Liver (tissue), 9 donors: ENCODE measurements around the gene NPRL2. TPM values are rescaled to one million over a fixed set of nuclear protein-coding genes. Genes with fewer than 3 reads are reported as not detected.
A peak's percentile ranks its signal among the peaks of the same experiment; 100 is the strongest.

Source experiments
- DNase-seq: peaks from one replicate; pipeline ENCODE4 v3.0.0-alpha.2; 2017; ENCODE audit warnings: low spot score
- H3K27ac ChIP-seq, 2 donors: one replicate each; pipeline ENCODE4 v1.7.0; 2013; ENCODE audit warnings: inconsistent platforms in 2 of 2, low read length in 2 of 2, control low read depth in 1 of 2, low read depth in 1 of 2, mild to moderate bottlenecking in 1 of 2
- H3K27me3 ChIP-seq, 4 donors: one replicate each; pipeline versions ENCODE4 v1.6.1 to v1.7.0; 2013; ENCODE audit warnings: low read length in 3 of 4, inconsistent platforms in 1 of 4, mild to moderate bottlenecking in 1 of 4, moderate library complexity in 1 of 4; ENCODE audit not compliant: control insufficient read depth in 4 of 4, insufficient read depth in 4 of 4
- H3K36me3 ChIP-seq, 4 donors: one replicate each; pipeline versions ENCODE4 v1.6.1 to v1.7.0; 2013; ENCODE audit warnings: low read length in 3 of 4, mild to moderate bottlenecking in 3 of 4, low read depth in 1 of 4, moderate library complexity in 1 of 4; ENCODE audit not compliant: control insufficient read depth in 4 of 4, insufficient read depth in 3 of 4
- H3K4me1 ChIP-seq, 4 donors: one replicate each; pipeline versions ENCODE4 v1.6.1 to v1.7.0; 2013; ENCODE audit warnings: low read length in 3 of 4, mild to moderate bottlenecking in 3 of 4, moderate library complexity in 1 of 4; ENCODE audit not compliant: control insufficient read depth in 4 of 4, insufficient read depth in 4 of 4
- H3K4me3 ChIP-seq, 3 donors: one replicate each; pipeline versions ENCODE4 v1.6.1 to v1.7.0; 2013; ENCODE audit warnings: low read length in 3 of 3, control low read depth in 1 of 3, low read depth in 1 of 3, mild to moderate bottlenecking in 1 of 3
- H3K9ac ChIP-seq, 2 donors: one replicate each; pipeline ENCODE4 v1.7.0; 2013; ENCODE audit warnings: low read length in 2 of 2, mild to moderate bottlenecking in 2 of 2, moderate library complexity in 2 of 2, control low read depth in 1 of 2, low read depth in 1 of 2
- H3K9me3 ChIP-seq, 4 donors: one replicate each; pipeline versions ENCODE4 v1.6.1 to v1.7.0; 2013; ENCODE audit warnings: low read length in 3 of 4; ENCODE audit not compliant: control insufficient read depth in 4 of 4
- ATF3 ChIP-seq: IDR thresholded peaks from 2 replicates; pipeline ENCODE4 v1.6.1; 2016; ENCODE audit warnings: antibody characterized with exemption
- CTCF ChIP-seq: fragments of 150-350 bp; IDR thresholded peaks from 2 replicates; pipeline ENCODE4 v1.5.1; 2017; ENCODE audit warnings: improper control_type of control experiment, low read depth, low read length; ENCODE audit not compliant: missing input control
- FOXA1 ChIP-seq: IDR thresholded peaks from 2 replicates; pipeline ENCODE4 v1.6.1; 2016; ENCODE audit warnings: antibody characterized with exemption
- FOXA2 ChIP-seq: IDR thresholded peaks from 2 replicates; pipeline ENCODE4 v1.6.1; 2016; ENCODE audit warnings: antibody characterized with exemption
- GABPA ChIP-seq, 2 donors: IDR thresholded peaks in 1 of 2; conservative IDR thresholded peaks in 1 of 2; 2 replicates each; pipeline ENCODE4 v1.6.1; 2016; ENCODE audit warnings: antibody characterized with exemption in 2 of 2, mild to moderate bottlenecking in 1 of 2, moderate library complexity in 1 of 2
- HNF4A ChIP-seq, 2 donors: conservative IDR thresholded peaks; 2 replicates each; pipeline ENCODE4 v1.6.1; 2016; ENCODE audit warnings: antibody characterized with exemption in 2 of 2, mild to moderate bottlenecking in 2 of 2
- HNF4G ChIP-seq: IDR thresholded peaks from 2 replicates; pipeline ENCODE4 v1.6.1; 2016; ENCODE audit warnings: antibody characterized with exemption
- NR2F2 ChIP-seq: IDR thresholded peaks from 2 replicates; pipeline ENCODE4 v1.6.1; 2016; ENCODE audit warnings: antibody characterized with exemption
- SP1 ChIP-seq: IDR thresholded peaks from 2 replicates; pipeline ENCODE4 v1.6.1; 2018; ENCODE audit warnings: antibody characterized with exemption, mild to moderate bottlenecking
- TAF1 ChIP-seq: conservative IDR thresholded peaks from 2 replicates; pipeline ENCODE4 v1.6.1; 2016; ENCODE audit warnings: antibody characterized with exemption, mild to moderate bottlenecking
- YY1 ChIP-seq: IDR thresholded peaks from 2 replicates; pipeline ENCODE4 v1.6.1; 2016; ENCODE audit warnings: antibody characterized with exemption, mild to moderate bottlenecking
- WGBS: extraction: QIAGEN DNeasy Blood & Tissue Kit; methylation state at CpG from one replicate; pipeline ENCODE4 v1.1.7; 2013; 5-methylcytosine and 5-hydroxymethylcytosine counted together
- polyA plus RNA-seq, 2 donors: library from polyadenylated mRNA; stranded (reverse) in 1 of 2; unstranded in 1 of 2; fragments of 200-250 nt in 1 of 2; fragments of >200 nt in 1 of 2; fragmentation: Nextera tagmentation in 1 of 2; extraction: Ambion mirVana in 1 of 2; gene quantifications; one replicate each; pipeline versions ENCODE4 v1.2.1 to v1.2.3, GENCODE V29; 2013 to 2015
- total RNA-seq, 2 donors: library from RNA; depleted of rRNA; stranded (reverse); fragments of >200 nt; gene quantifications; one replicate each; pipeline ENCODE4 v1.2.3, GENCODE V29; 2014
- TF ChIP-seq, protein P1 (sequence below): IDR thresholded peaks from 2 replicates; pipeline ENCODE4 v1.6.1; 2016; ENCODE audit warnings: antibody characterized with exemption
- donor health status: healthy.
- donor health status: healthy.
- donor health status: healthy.
- donor health status: healthy.
- donor health status: healthy.

NPRL2 gene
- total and polyA plus RNA-seq, 4 donors = 11.3 to 17.3 (median 14.0) TPM

DNA sequence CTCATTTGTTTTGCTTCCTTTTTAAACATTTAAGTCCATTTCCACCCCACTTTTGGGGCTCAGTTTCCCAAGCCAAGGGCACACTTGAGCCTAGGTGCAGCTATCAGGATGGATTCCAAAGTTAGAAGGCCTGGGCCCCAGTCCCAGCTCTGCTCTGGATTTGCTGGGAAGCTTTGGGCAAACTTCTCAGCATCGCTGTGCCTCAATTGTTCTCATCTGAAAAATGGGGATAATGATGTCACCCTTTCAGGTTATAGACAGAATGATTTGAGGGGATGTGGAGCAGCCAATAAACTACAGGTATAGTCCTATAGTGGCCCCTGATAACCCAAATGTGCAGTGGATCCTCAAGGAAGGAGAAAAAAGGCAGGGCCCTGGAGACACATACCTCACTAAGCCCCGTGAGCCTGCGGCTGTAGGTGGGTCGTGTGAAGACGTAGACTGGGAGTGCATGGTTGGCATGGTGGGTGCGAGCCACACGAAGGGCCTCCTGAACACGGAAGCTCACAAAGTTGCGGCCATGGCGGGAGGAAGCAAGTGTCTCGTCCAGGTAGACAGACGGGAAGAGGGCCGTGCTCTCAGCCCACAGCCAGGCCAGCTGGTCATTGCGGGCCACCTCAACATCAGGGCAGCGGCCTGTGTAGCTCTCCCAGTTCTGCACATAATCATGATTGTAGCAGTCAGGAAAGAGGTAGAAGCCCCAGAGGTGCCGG, 31.2 kb downstream of the NPRL2 start:
- TF ChIP-seq HNF4A (conservative IDR thresholded peaks at IDR 0.05) (no peak), ATF3 (no peak), YY1 (no peak), FOXA1 (no peak), TAF1 (no peak), CTCF (no peak), GABPA (IDR thresholded peaks at IDR 0.05 in 1 of 2, conservative IDR thresholded peaks at IDR 0.05 in 1 of 2) (no peak), NR2F2 (no peak)
- TF ChIP-seq, protein P1, sequence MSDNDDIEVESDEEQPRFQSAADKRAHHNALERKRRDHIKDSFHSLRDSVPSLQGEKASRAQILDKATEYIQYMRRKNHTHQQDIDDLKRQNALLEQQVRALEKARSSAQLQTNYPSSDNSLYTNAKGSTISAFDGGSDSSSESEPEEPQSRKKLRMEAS = no peak
- Histone ChIP-seq H3K9ac (no peak overlapping the region), H3K4me1 (peaks cover 15 to 55% (median 47%) of the 10 kb centered on the region in 4 donors), H3K4me3 (peak overlapping the region in 1 of 3 donors; percentile 96), H3K27ac (no peak overlapping the region), H3K36me3 (peaks cover 0 to 10% (median 2%) of the 10 kb centered on the region in 4 donors), H3K9me3 (no peaks in the 10 kb centered on the region), H3K27me3 (no peaks in the 10 kb centered on the region)
- WGBS = 87% methylated on average over 16 of the region's 16 CpGs
- DNase-seq = no peak

- WGBS = 83% methylated on average over 10 of the region's 10 CpGs
- H3K9ac ChIP-seq = no peak overlapping the region
- DNase-seq = no peak
- no peak overlapping the region for H3K4me3 ChIP-seq
- no peak overlapping the region for H3K27ac ChIP-seq
- TF ChIP-seq FOXA2 = no peak
- H3K36me3 ChIP-seq = peaks cover 0 to 10% (median 2%) of the 10 kb centered on the region in 4 donors
- peaks cover 15 to 48% (median 40%) of the 10 kb centered on the region in 4 donors for H3K4me1 ChIP-seq
- H3K27me3 ChIP-seq = no peaks in the 10 kb centered on the region
- no peaks in the 10 kb centered on the region for H3K9me3 ChIP-seq
Observed at GRCh38 chr3:50318615-50319014, 32.0 kb downstream of the NPRL2 start.

GRCh38 chr3:50318163-50318562, 32.4 kb downstream of the NPRL2 start:
- Histone ChIP-seq H3K9me3 (no peaks in the 10 kb centered on the region), H3K27ac (no peak overlapping the region), H3K9ac (no peak overlapping the region), H3K4me3 (no peak overlapping the region), H3K36me3 (peaks cover 0 to 10% (median 2%) of the 10 kb centered on the region in 4 donors), H3K4me1 (peaks cover 15 to 44% (median 36%) of the 10 kb centered on the region in 4 donors), H3K27me3 (no peaks in the 10 kb centered on the region)
- WGBS = 81% methylated on average over 11 of the region's 11 CpGs
- TF ChIP-seq FOXA1 (no peak), SP1 (no peak), HNF4G (no peak)
- DNase-seq = no peak
